Endodermal cell (in vitro differentiated cells): ENCODE measurements around the gene ZC3H7A. TPM values are rescaled to one million over a fixed set of nuclear protein-coding genes. Genes with fewer than 3 reads are reported as not detected.

Source experiments
- DNase-seq: peaks from one replicate; pipeline ENCODE4 v3.0.0-alpha.2; 2017
- H3K27ac ChIP-seq: 2 replicates; pipeline ENCODE4 v1.5.1; 2013; ENCODE audit warnings: mild to moderate bottlenecking, low read depth, low read length, moderate library complexity
- H3K27me3 ChIP-seq: 2 replicates; pipeline ENCODE4 v1.6.1; 2013; ENCODE audit warnings: mild to moderate bottlenecking, low read length, moderate library complexity; ENCODE audit not compliant: insufficient read depth, control insufficient read depth, poor library complexity, severe bottlenecking
- H3K36me3 ChIP-seq: 2 replicates; pipeline ENCODE4 v1.7.0; 2013; ENCODE audit warnings: mild to moderate bottlenecking, low read length, moderate library complexity; ENCODE audit not compliant: control insufficient read depth, insufficient read depth
- H3K4me1 ChIP-seq: one replicate; pipeline ENCODE4 v1.7.0; 2013; ENCODE audit warnings: low read length; ENCODE audit not compliant: control insufficient read depth, insufficient read depth
- H3K4me3 ChIP-seq: 2 replicates; pipeline ENCODE4 v1.5.1; 2013; ENCODE audit warnings: mild to moderate bottlenecking, low read length, moderate library complexity
- H3K9ac ChIP-seq: 2 replicates; pipeline ENCODE4 v1.6.1; 2013; ENCODE audit warnings: mild to moderate bottlenecking, low read length, moderate library complexity; ENCODE audit not compliant: poor library complexity, severe bottlenecking; ENCODE audit errors: extremely low read depth
- H3K9me3 ChIP-seq: 2 replicates; pipeline ENCODE4 v1.6.1; 2013; ENCODE audit warnings: mild to moderate bottlenecking, low read length, moderate library complexity; ENCODE audit not compliant: control insufficient read depth
- H3K27ac Mint-ChIP-seq: 2 replicates; pipeline ENCODE4 v1.8.0; 2020; ENCODE audit warnings: mixed read lengths
- H3K27me3 Mint-ChIP-seq: 2 replicates; pipeline ENCODE4 v1.8.0; 2021; ENCODE audit warnings: mild to moderate bottlenecking, mixed read lengths; ENCODE audit not compliant: insufficient read depth
- H3K36me3 Mint-ChIP-seq: 2 replicates; pipeline ENCODE4 v1.8.0; 2020; ENCODE audit warnings: low read depth, mixed read lengths
- H3K4me1 Mint-ChIP-seq: 2 replicates; pipeline ENCODE4 v1.8.0; 2020; ENCODE audit warnings: mixed read lengths
- H3K4me3 Mint-ChIP-seq: 2 replicates; pipeline ENCODE4 v1.8.0; 2020; ENCODE audit warnings: mild to moderate bottlenecking, moderate library complexity, mixed read lengths
- H3K9me3 Mint-ChIP-seq: 2 replicates; pipeline ENCODE4 v1.8.0; 2020; ENCODE audit warnings: mild to moderate bottlenecking, mixed read lengths
- WGBS, 2 experiments: methylation state at CpG; one replicate each; pipeline versions ENCODE4 v1.1.5 to v1.1.7; 2013; ENCODE audit warnings: missing lambda C conversion rate in 2 of 2, mixed read lengths in 1 of 2; ENCODE audit not compliant: insufficient coverage in 1 of 2, insufficient read length in 1 of 2; 5-methylcytosine and 5-hydroxymethylcytosine counted together
- total RNA-seq, 2 donors: library from RNA; stranded (reverse); fragmentation: NEBNext Ultra II Directional in 1 of 2; extraction: Animal tissue kit (Norgen Biotek cat#: 25700) in 1 of 2; gene quantifications; 2 replicates in 1 of 2; 3 replicates in 1 of 2; pipeline ENCODE4 v1.2.1, GENCODE V29; 2021
- TF ChIP-seq, protein P1 (sequence below): fragments of 200-600 bp; sonication (generic); conservative IDR thresholded peaks from 2 replicates; pipeline ENCODE4 v1.5.0; 2021; ENCODE audit warnings: antibody characterized with exemption, mild to moderate bottlenecking

The ZC3H7A gene
- total RNA-seq, 2 donors from 2014 or later, result 37.7 to 38.5 TPM

- peaks cover 60% of the 10 kb centered on the region for H3K36me3 Mint-ChIP-seq
- H3K27ac Mint-ChIP-seq, result no peak overlapping the region
- WGBS, 2 experiments, result 96 to 100% methylated on average over 3 of the region's 3 CpGs
Measured at GRCh38 chr16:11752856-11753255, 44.2 kb downstream of the ZC3H7A start.

GRCh38 chr16:11750056-11750455, 47.0 kb downstream of the ZC3H7A start:
- Histone ChIP-seq H3K27ac (no peak overlapping the region), H3K27me3 (no peaks in the 10 kb centered on the region), H3K4me3 (no peak overlapping the region), H3K4me1 (no peaks in the 10 kb centered on the region), H3K9ac (no peak overlapping the region), H3K36me3 (peaks cover 43% of the 10 kb centered on the region), H3K9me3 (no peaks in the 10 kb centered on the region)
- Mint-ChIP-seq H3K36me3 (peaks cover 36% of the 10 kb centered on the region), H3K4me1 (peaks cover 7% of the 10 kb centered on the region), H3K4me3 (no peak overlapping the region), H3K27ac (no peak overlapping the region), H3K9me3 (no peaks in the 10 kb centered on the region), H3K27me3 (no peaks in the 10 kb centered on the region)
- WGBS, 2 experiments, result 93 to 95% methylated on average over 4 to 7 of the region's 7 CpGs
- TF ChIP-seq, protein P1, sequence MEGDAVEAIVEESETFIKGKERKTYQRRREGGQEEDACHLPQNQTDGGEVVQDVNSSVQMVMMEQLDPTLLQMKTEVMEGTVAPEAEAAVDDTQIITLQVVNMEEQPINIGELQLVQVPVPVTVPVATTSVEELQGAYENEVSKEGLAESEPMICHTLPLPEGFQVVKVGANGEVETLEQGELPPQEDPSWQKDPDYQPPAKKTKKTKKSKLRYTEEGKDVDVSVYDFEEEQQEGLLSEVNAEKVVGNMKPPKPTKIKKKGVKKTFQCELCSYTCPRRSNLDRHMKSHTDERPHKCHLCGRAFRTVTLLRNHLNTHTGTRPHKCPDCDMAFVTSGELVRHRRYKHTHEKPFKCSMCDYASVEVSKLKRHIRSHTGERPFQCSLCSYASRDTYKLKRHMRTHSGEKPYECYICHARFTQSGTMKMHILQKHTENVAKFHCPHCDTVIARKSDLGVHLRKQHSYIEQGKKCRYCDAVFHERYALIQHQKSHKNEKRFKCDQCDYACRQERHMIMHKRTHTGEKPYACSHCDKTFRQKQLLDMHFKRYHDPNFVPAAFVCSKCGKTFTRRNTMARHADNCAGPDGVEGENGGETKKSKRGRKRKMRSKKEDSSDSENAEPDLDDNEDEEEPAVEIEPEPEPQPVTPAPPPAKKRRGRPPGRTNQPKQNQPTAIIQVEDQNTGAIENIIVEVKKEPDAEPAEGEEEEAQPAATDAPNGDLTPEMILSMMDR, result no peak
- no peak for DNase-seq

More at GRCh38 chr16:11752856-11753255, 44.2 kb downstream of the ZC3H7A start:
- H3K27me3 ChIP-seq, result no peaks in the 10 kb centered on the region
- peaks cover 5% of the 10 kb centered on the region for H3K4me1 Mint-ChIP-seq
- H3K4me3 Mint-ChIP-seq, result no peak overlapping the region
- H3K4me1 ChIP-seq, result no peaks in the 10 kb centered on the region
- H3K36me3 ChIP-seq, result peaks cover 66% of the 10 kb centered on the region
- no peaks in the 10 kb centered on the region for H3K9me3 Mint-ChIP-seq
- no peak overlapping the region for H3K27ac ChIP-seq
- no peak for DNase-seq
- TF ChIP-seq, protein P1, result no peak
- H3K9ac ChIP-seq, result no peak overlapping the region
- no peaks in the 10 kb centered on the region for H3K9me3 ChIP-seq
- H3K27me3 Mint-ChIP-seq, result no peaks in the 10 kb centered on the region
- no peak overlapping the region for H3K4me3 ChIP-seq

DNA sequence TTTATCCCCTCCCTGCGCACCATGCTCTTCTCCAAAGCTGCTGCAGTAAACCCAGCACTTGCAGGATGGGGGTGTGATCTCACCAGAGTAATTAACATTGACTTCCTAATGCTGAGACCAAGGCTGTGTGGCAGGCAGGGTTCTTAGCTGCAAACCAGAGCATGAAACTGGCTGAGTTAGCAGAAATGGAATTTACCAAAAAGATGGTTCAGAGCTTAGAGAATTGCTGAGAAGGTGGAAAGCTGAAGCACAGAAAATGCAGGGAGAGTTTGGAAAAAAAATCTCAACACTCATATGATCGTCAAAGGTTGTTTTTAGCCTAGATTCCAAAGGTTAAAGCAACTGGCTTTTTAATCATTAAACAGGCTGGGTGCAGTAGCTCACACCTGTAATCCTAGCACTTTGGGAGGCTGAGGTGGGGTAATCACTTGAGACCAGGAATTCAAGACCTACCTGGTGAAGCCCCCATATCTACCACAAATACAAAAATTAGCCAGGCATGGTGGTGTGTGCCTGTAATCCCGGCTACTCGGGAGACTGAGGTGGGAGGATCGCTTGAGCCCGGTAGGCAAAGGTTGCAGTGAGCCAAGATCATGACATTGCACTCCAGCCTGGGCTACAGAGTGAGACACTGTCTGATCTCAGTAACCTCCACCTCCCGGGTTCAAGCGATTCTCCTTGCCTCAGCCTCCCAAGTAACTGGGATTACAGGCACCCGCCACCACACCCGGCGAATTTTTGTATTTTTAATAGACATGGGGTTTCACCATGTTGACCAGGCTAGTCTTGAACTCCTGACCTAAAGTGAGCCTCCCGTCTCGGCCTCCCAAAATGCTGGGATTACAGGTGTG, 48.4 kb downstream of the ZC3H7A start:
- DNase-seq, result no peak
- peak overlapping the region; percentile 49 for H3K27ac ChIP-seq
- no peaks in the 10 kb centered on the region for H3K9me3 ChIP-seq
- H3K4me3 Mint-ChIP-seq, result peak overlapping the region; percentile 2
- no peaks in the 10 kb centered on the region for H3K27me3 Mint-ChIP-seq
- H3K4me3 ChIP-seq, result no peak overlapping the region
- no peak overlapping the region for H3K9ac ChIP-seq
- H3K27me3 ChIP-seq, result no peaks in the 10 kb centered on the region
- no peaks in the 10 kb centered on the region for H3K4me1 ChIP-seq
- TF ChIP-seq, protein P1, result no peak
- no peaks in the 10 kb centered on the region for H3K9me3 Mint-ChIP-seq
- peak overlapping the region; percentile 72 for H3K27ac Mint-ChIP-seq
- H3K4me1 Mint-ChIP-seq, result peaks cover 9% of the 10 kb centered on the region
- H3K36me3 Mint-ChIP-seq, result peaks cover 34% of the 10 kb centered on the region
- WGBS, 2 experiments, result 94 to 95% methylated on average over 10 to 13 of the region's 13 CpGs
- H3K36me3 ChIP-seq, result peaks cover 42% of the 10 kb centered on the region
